A549 (cell line): ENCODE data around the gene SETD3. TPM values are rescaled to one million over a fixed set of nuclear protein-coding genes. Genes with fewer than 3 reads are reported as not detected.

Experiments
- ATAC-seq, 2 experiments: fragments of 200-7000 bp in 1 of 2; fragments of >200 bp in 1 of 2; cut with Nextera tagmentation in 1 of 2; cut with Tn5 transposase in 1 of 2; 3 replicates each; pipeline versions ENCODE4 v1.8.0 to v1.9.1; 2018 to 2020; ENCODE audit warnings: mild to moderate bottlenecking in 1 of 2, moderate library complexity in 1 of 2
- CTCF ChIA-PET: fragments of 300-600 bp; sonication (Branson Sonifier 250); formaldehyde crosslinking; extraction: SDS; loops from one replicate; lab custom pipeline; 2021; ENCODE audit warnings: antibody characterized with exemption, inconsistent platforms; lab: Yijun Ruan, JAX
- POLR2A ChIA-PET: fragments of 350-600 bp; formaldehyde crosslinking; extraction: SDS; loops from one replicate; lab custom pipeline; 2021; ENCODE audit warnings: antibody characterized with exemption, inconsistent platforms; lab: Yijun Ruan, JAX
- DNase-seq, 2 experiments: peaks; one replicate each; pipeline versions ENCODE4 v3.0.0 to v3.0.0-alpha.2; 2011 to 2016; ENCODE audit warnings: low read depth in 1 of 2, low spot score in 1 of 2
- FAIRE-seq: peaks from 2 replicates; lab custom pipeline; 2011; peaks lifted over from hg19 to GRCh38; lab: Jason Lieb, UNC
- H3K27ac ChIP-seq, 2 experiments: fragments of >200 bp; sonication (Bioruptor Twin); formaldehyde crosslinking; 3 replicates each; pipeline ENCODE4 v1.5.1; 2016 to 2017
- H3K4me1 ChIP-seq: fragments of >200 bp; sonication (Bioruptor Twin); formaldehyde crosslinking; 3 replicates; pipeline ENCODE4 v1.6.1; 2016
- H3K4me2 ChIP-seq: fragments of >200 bp; sonication (Bioruptor Twin); formaldehyde crosslinking; 3 replicates; pipeline ENCODE4 v1.6.1; 2016
- H3K4me3 ChIP-seq: fragments of >200 bp; sonication (Bioruptor Twin); formaldehyde crosslinking; 3 replicates; pipeline ENCODE4 v1.5.1; 2016
- H3K9me3 ChIP-seq: fragments of >200 bp; sonication (Bioruptor Twin); formaldehyde crosslinking; 3 replicates; pipeline ENCODE4 v1.6.1; 2016
- CEBPB ChIP-seq, 2 experiments: fragments of >200 bp in 1 of 2; sonication (Bioruptor Twin) in 1 of 2; formaldehyde crosslinking in 1 of 2; IDR thresholded peaks; 2 replicates each; pipeline ENCODE4 v1.6.1; 2012 to 2016
- CHD2 ChIP-seq: fragments of 150-350 bp; IDR thresholded peaks from 2 replicates; pipeline ENCODE4 v1.6.1; 2014; ENCODE audit warnings: low read length; ENCODE audit not compliant: partially characterized antibody
- CHD4 ChIP-seq: fragments of 200-600 bp; sonication (generic); IDR thresholded peaks from 2 replicates; pipeline ENCODE4 v1.6.1; 2016; ENCODE audit warnings: antibody characterized with exemption, mild to moderate bottlenecking, borderline replicate concordance
- EHF ChIP-seq: fragments of 250-450 bp; sonication (Bioruptor Pico); IDR thresholded peaks from 2 replicates; pipeline ENCODE4 v1.5.0; 2020; ENCODE audit warnings: mild to moderate bottlenecking
- EP300 ChIP-seq, 2 experiments: fragments of >200 bp; sonication (Bioruptor Twin); formaldehyde crosslinking; IDR thresholded peaks; 2 replicates in 1 of 2; 3 replicates in 1 of 2; pipeline ENCODE4 v1.6.1; 2016 to 2017
- FOSB ChIP-seq: fragments of 250-450 bp; sonication (Bioruptor Pico); IDR thresholded peaks from 2 replicates; pipeline ENCODE4 v1.5.0; 2020; ENCODE audit warnings: mild to moderate bottlenecking, moderate library complexity
- FOSL2 ChIP-seq, 2 experiments: fragments of 450-650 bp in 1 of 2; fragments of >200 bp in 1 of 2; sonication (Bioruptor Twin) in 1 of 2; formaldehyde crosslinking; IDR thresholded peaks; 2 replicates each; pipeline versions ENCODE4 v1.5.0 to v1.6.1; 2016 to 2020; ENCODE audit warnings: mild to moderate bottlenecking in 1 of 2, moderate library complexity in 1 of 2
- FOXS1 ChIP-seq: fragments of 250-450 bp; sonication (Bioruptor Pico); IDR thresholded peaks from 2 replicates; pipeline ENCODE4 v1.5.0; 2020; ENCODE audit warnings: mild to moderate bottlenecking, moderate library complexity
- HEYL ChIP-seq: fragments of 250-450 bp; sonication (Bioruptor Pico); IDR thresholded peaks from 2 replicates; pipeline ENCODE4 v1.8.0; 2021; ENCODE audit warnings: mild to moderate bottlenecking, moderate library complexity
- HOXA7 ChIP-seq: fragments of 250-450 bp; sonication (Bioruptor Pico); IDR thresholded peaks from 2 replicates; pipeline ENCODE4 v1.5.0; 2020; ENCODE audit warnings: mild to moderate bottlenecking, moderate library complexity
- JUNB ChIP-seq: fragments of >200 bp; sonication (Bioruptor Twin); formaldehyde crosslinking; IDR thresholded peaks from 2 replicates; pipeline ENCODE4 v1.6.1; 2016
- MAZ ChIP-seq: fragments of 150-350 bp; IDR thresholded peaks from 2 replicates; pipeline ENCODE4 v1.6.1; 2014; ENCODE audit warnings: antibody characterized with exemption, low read depth, low read length, borderline replicate concordance
- PHF8 ChIP-seq: fragments of 200-600 bp; sonication (generic); IDR thresholded peaks from 2 replicates; pipeline ENCODE4 v1.6.1; 2016; ENCODE audit warnings: low read depth, mild to moderate bottlenecking, antibody characterized with exemption, moderate library complexity, borderline replicate concordance
- POLR2A ChIP-seq: IDR thresholded peaks from 2 replicates; pipeline ENCODE4 v1.6.1; 2012; ENCODE audit warnings: mild to moderate bottlenecking, low read length
- RCOR1 ChIP-seq: fragments of 150-350 bp; IDR thresholded peaks from 2 replicates; pipeline ENCODE4 v1.6.1; 2014; ENCODE audit warnings: antibody characterized with exemption, low read length, low read depth
- RNF2 ChIP-seq: fragments of 200-600 bp; sonication (generic); IDR thresholded peaks from 2 replicates; pipeline ENCODE4 v1.6.1; 2016; ENCODE audit warnings: low read depth, mild to moderate bottlenecking, antibody characterized with exemption, moderate library complexity, borderline replicate concordance
- SREBF2 ChIP-seq: fragments of 450-650 bp; IDR thresholded peaks from 2 replicates; pipeline ENCODE4 v1.6.1; 2014; ENCODE audit warnings: mild to moderate bottlenecking, moderate library complexity
- TP53 ChIP-seq: fragments of 250-450 bp; sonication (Bioruptor Pico); IDR thresholded peaks from 2 replicates; pipeline ENCODE4 v1.5.0; 2021; ENCODE audit warnings: mild to moderate bottlenecking, moderate library complexity
- ZFP36 ChIP-seq: fragments of 450-650 bp; IDR thresholded peaks from 2 replicates; pipeline ENCODE4 v1.6.1; 2014; ENCODE audit warnings: borderline replicate concordance; ENCODE audit not compliant: partially characterized antibody
- ZNF302 ChIP-seq: fragments of 250-450 bp; sonication (Bioruptor Pico); IDR thresholded peaks from 2 replicates; pipeline ENCODE4 v1.9.0; 2021; ENCODE audit warnings: inconsistent platforms, mild to moderate bottlenecking, moderate library complexity
- WGBS: methylation state at CpG from one replicate; pipeline ENCODE4 v1.1.6; 2017; ENCODE audit errors: missing lambda C conversion rate; 5-methylcytosine and 5-hydroxymethylcytosine counted together
- polyA plus RNA-seq, 4 experiments: library from polyadenylated mRNA; depleted of rRNA in 3 of 4; stranded (reverse); fragments of >200 nt; fragmentation: RNase III in 1 of 4; extraction: RNeasy Plus Mini Kit Qiagen cat#74134 plus additional on column Dnase treatment in 1 of 4; gene quantifications; 2 replicates in 3 of 4; 3 replicates in 1 of 4; pipeline ENCODE4 v1.2.3, GENCODE V29; 2011 to 2017
- TF ChIP-seq, protein P1 (sequence below): fragments of >200 bp; sonication (Bioruptor Twin); formaldehyde crosslinking; IDR thresholded peaks from 3 replicates; pipeline ENCODE4 v1.5.1; 2016
- TF ChIP-seq, protein P2 (sequence below): IDR thresholded peaks from 2 replicates; pipeline ENCODE4 v1.6.1; 2012

SETD3 gene
- polyA plus RNA-seq, 2 of the 4 experiments (the other 2 are of a cell fraction): 43.1 to 59.7 TPM

- Histone ChIP-seq H3K9me3 (no peaks in the 10 kb centered on the region), H3K4me3 (no peak overlapping the region), H3K27ac (no peak overlapping the region), H3K4me2 (no peak overlapping the region), H3K4me1 (peaks cover 5% of the 10 kb centered on the region; the same call in 1 of the 3 replicates)
- ChIA-PET POLR2A (no interaction called here), CTCF (interaction anchor here (1.0 to 8.4 kb wide), 4 partner anchors 10 to 92 kb away, joined by 3 to 178 read pairs (median 6); no protein-coding TSS in a partner anchor)
- WGBS: 86% methylated on average over 17 of the region's 17 CpGs
- DNase-seq (no peak), ATAC-seq (no peak), FAIRE-seq (no peak)
- TF ChIP-seq FOSB (CRISPR knock-in tag) (no peak), TP53 (CRISPR knock-in tag) (no peak), RCOR1 (no peak), MAZ (no peak), HEYL (CRISPR knock-in tag) (no peak), PHF8 (no peak)
- TF ChIP-seq, protein P1, sequence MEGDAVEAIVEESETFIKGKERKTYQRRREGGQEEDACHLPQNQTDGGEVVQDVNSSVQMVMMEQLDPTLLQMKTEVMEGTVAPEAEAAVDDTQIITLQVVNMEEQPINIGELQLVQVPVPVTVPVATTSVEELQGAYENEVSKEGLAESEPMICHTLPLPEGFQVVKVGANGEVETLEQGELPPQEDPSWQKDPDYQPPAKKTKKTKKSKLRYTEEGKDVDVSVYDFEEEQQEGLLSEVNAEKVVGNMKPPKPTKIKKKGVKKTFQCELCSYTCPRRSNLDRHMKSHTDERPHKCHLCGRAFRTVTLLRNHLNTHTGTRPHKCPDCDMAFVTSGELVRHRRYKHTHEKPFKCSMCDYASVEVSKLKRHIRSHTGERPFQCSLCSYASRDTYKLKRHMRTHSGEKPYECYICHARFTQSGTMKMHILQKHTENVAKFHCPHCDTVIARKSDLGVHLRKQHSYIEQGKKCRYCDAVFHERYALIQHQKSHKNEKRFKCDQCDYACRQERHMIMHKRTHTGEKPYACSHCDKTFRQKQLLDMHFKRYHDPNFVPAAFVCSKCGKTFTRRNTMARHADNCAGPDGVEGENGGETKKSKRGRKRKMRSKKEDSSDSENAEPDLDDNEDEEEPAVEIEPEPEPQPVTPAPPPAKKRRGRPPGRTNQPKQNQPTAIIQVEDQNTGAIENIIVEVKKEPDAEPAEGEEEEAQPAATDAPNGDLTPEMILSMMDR: no peak
Measured at GRCh38 chr14:99412117-99413061, 68.3 kb downstream of the SETD3 start.

- Histone ChIP-seq H3K4me1 (no peaks in the 10 kb centered on the region), H3K4me2 (no peak overlapping the region), H3K9me3 (no peaks in the 10 kb centered on the region), H3K4me3 (no peak overlapping the region), H3K27ac (no peak overlapping the region)
- 91% methylated on average over 10 of the region's 10 CpGs for WGBS
- no peak for DNase-seq
- ChIA-PET POLR2A (no interaction called here), CTCF (interaction anchor here (1.0 to 2.5 kb wide), 2 partner anchors 17 to 90 kb away, joined by 4 to 8 read pairs; no protein-coding TSS in a partner anchor)
- ATAC-seq: no peak
- no peak for TF ChIP-seq POLR2A
- TF ChIP-seq FOSL2 (IDR thresholded peaks at IDR 0.05): no peak
- TF ChIP-seq FOSL2 (CRISPR knock-in tag; IDR thresholded peaks at IDR 0.05): no peak
- TF ChIP-seq FOXS1: no peak
- no peak for TF ChIP-seq JUNB
- TF ChIP-seq RNF2: no peak
- TF ChIP-seq ZFP36: no peak
- no peak for TF ChIP-seq RCOR1
- TF ChIP-seq HOXA7 (CRISPR knock-in tag): no peak
- TF ChIP-seq EHF (CRISPR knock-in tag): no peak
- TF ChIP-seq CHD2: no peak
- no peak for TF ChIP-seq ZNF302 (CRISPR knock-in tag)
- TF ChIP-seq EP300 (IDR thresholded peaks at IDR 0.05): no peak
- TF ChIP-seq CHD4: no peak
- TF ChIP-seq SREBF2: no peak
- TF ChIP-seq, protein P2, sequence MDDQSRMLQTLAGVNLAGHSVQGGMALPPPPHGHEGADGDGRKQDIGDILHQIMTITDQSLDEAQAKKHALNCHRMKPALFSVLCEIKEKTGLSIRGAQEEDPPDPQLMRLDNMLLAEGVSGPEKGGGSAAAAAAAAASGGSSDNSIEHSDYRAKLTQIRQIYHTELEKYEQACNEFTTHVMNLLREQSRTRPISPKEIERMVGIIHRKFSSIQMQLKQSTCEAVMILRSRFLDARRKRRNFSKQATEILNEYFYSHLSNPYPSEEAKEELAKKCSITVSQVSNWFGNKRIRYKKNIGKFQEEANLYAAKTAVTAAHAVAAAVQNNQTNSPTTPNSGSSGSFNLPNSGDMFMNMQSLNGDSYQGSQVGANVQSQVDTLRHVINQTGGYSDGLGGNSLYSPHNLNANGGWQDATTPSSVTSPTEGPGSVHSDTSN: no peak
- TF ChIP-seq CEBPB (IDR thresholded peaks at IDR 0.05): no peak
- FAIRE-seq: no peak
Measured at GRCh38 chr14:99410019-99410418, 70.6 kb downstream of the SETD3 start.
